ENCODE data around the gene CBX2.

The CBX2 gene

GRCh38 chr17:79803421-79803996 is 25.6 kb downstream of the CBX2 start:
- Histone ChIP-seq H3K4me2 (ENCODE audit: low read length) (peak overlapping the region; percentile 82), H3K4me1 (ENCODE audit: low read length) (peaks cover 62% of the 10 kb centered on the region), H2AFZ (ENCODE audit: low read depth, low read length) (no peak overlapping the region), H3K27me3 (ENCODE audit: low read depth, low read length) (peaks cover 8% of the 10 kb centered on the region; the same call in 1 of the 2 replicates), H3K79me2 (ENCODE audit: low read length) (peaks cover 6% of the 10 kb centered on the region; the same call in 1 of the 2 replicates), H3K27ac (ENCODE audit: low read length) (peak overlapping the region; percentile 89), H3K9ac (ENCODE audit: low read length) (peak overlapping the region; percentile 65; the same call in 1 of the 2 replicates), H3K4me3 (ENCODE audit: low read length) (peak overlapping the region; percentile 74), H3K9me3 (ENCODE audit: insufficient read depth, low read length) (peaks cover 4% of the 10 kb centered on the region; the same call in 1 of the 2 replicates), H3K36me3 (replicated peaks; ENCODE audit: low read depth, low read length) (peaks cover 8% of the 10 kb centered on the region), H4K20me1 (ENCODE audit: insufficient read depth, low read length) (no peaks in the 10 kb centered on the region)
- TF ChIP-seq CTCF (IDR thresholded peaks at IDR 0.05; ENCODE audit: low read depth, low read length) = no peak
- TF ChIP-seq EZH2phosphoT487 (IDR thresholded peaks at IDR 0.05; ENCODE audit: low read depth) = no peak

- TF ChIP-seq EZH2phosphoT487 (IDR thresholded peaks at IDR 0.05; ENCODE audit: low read depth) (no peak), CTCF (IDR thresholded peaks at IDR 0.05; ENCODE audit: low read depth, low read length) (no peak)
- Histone ChIP-seq H3K4me3 (ENCODE audit: low read length) (peak overlapping the region; percentile 74), H4K20me1 (ENCODE audit: insufficient read depth, low read length) (no peaks in the 10 kb centered on the region), H3K79me2 (ENCODE audit: low read length) (peaks cover 6% of the 10 kb centered on the region; the same call in 1 of the 2 replicates), H3K9me3 (ENCODE audit: insufficient read depth, low read length) (peaks cover 4% of the 10 kb centered on the region; the same call in 1 of the 2 replicates), H3K4me2 (ENCODE audit: low read length) (peak overlapping the region; percentile 94), H3K27me3 (ENCODE audit: low read depth, low read length) (peaks cover 8% of the 10 kb centered on the region; the same call in 1 of the 2 replicates), H3K27ac (ENCODE audit: low read length) (peak overlapping the region; percentile 89), H3K36me3 (replicated peaks; ENCODE audit: low read depth, low read length) (peaks cover 8% of the 10 kb centered on the region), H3K9ac (ENCODE audit: low read length) (peak overlapping the region; percentile 90), H3K4me1 (ENCODE audit: low read length) (peaks cover 69% of the 10 kb centered on the region), H2AFZ (ENCODE audit: low read depth, low read length) (no peak overlapping the region)
Measured at GRCh38 chr17:79803997-79804855, 26.3 kb downstream of the CBX2 start.

- Histone ChIP-seq H3K27me3 (ENCODE audit: low read depth, low read length) (no peaks in the 10 kb centered on the region), H3K27ac (ENCODE audit: low read length) (peak overlapping the region; percentile 89), H3K9me3 (ENCODE audit: insufficient read depth, low read length) (peaks cover 4% of the 10 kb centered on the region; the same call in 1 of the 2 replicates), H2AFZ (ENCODE audit: low read depth, low read length) (no peak overlapping the region), H3K36me3 (replicated peaks; ENCODE audit: low read depth, low read length) (peaks cover 8% of the 10 kb centered on the region), H4K20me1 (ENCODE audit: insufficient read depth, low read length) (no peaks in the 10 kb centered on the region), H3K4me3 (ENCODE audit: low read length) (peak overlapping the region; percentile 74), H3K9ac (ENCODE audit: low read length) (peak overlapping the region; percentile 90), H3K4me2 (ENCODE audit: low read length) (peak overlapping the region; percentile 94), H3K79me2 (ENCODE audit: low read length) (peaks cover 6% of the 10 kb centered on the region; the same call in 1 of the 2 replicates), H3K4me1 (ENCODE audit: low read length) (peaks cover 67% of the 10 kb centered on the region)
- TF ChIP-seq EZH2phosphoT487 (IDR thresholded peaks at IDR 0.05; ENCODE audit: low read depth) (no peak), CTCF (IDR thresholded peaks at IDR 0.05; ENCODE audit: low read depth, low read length) (no peak)
Measured at GRCh38 chr17:79804856-79805696, 27.1 kb downstream of the CBX2 start.

Data from OCI-LY3 (cell line).